CD4-positive, CD25-positive, alpha-beta regulatory T cell (primary cell): ENCODE results near the gene CDKAL1. TPM values are rescaled to one million over a fixed set of nuclear protein-coding genes. Genes with fewer than 3 reads are reported as not detected.

ENCODE experiments used
- ATAC-seq, 2 donors: fragments of 150-1000 bp; cut with Tn5 transposase; one replicate each; pipeline ENCODE4 v1.10.0; 2021; ENCODE audit warnings: low read depth in 2 of 2, moderate number of reproducible peaks in 2 of 2, moderate library complexity in 1 of 2
- DNase-seq, 3 donors: peaks; one replicate each; pipeline versions ENCODE4 v3.0.0 to v3.0.0-alpha.2; 2012 to 2022; ENCODE audit warnings: mixed read lengths in 1 of 3
- H3K27ac ChIP-seq: one replicate; pipeline ENCODE4 v1.7.0; 2013; ENCODE audit warnings: mild to moderate bottlenecking, low read length; ENCODE audit not compliant: insufficient read depth, poor library complexity, severe bottlenecking
- H3K27me3 ChIP-seq: one replicate; pipeline ENCODE4 v1.7.0; 2013; ENCODE audit warnings: low read length; ENCODE audit not compliant: control insufficient read depth, insufficient read depth
- H3K36me3 ChIP-seq: one replicate; pipeline ENCODE4 v1.7.0; 2013; ENCODE audit warnings: mild to moderate bottlenecking, low read length, moderate library complexity; ENCODE audit not compliant: control insufficient read depth, insufficient read depth
- H3K4me1 ChIP-seq: 2 replicates; pipeline ENCODE4 v1.7.0; 2013; ENCODE audit warnings: mild to moderate bottlenecking, low read length; ENCODE audit not compliant: insufficient read depth, control insufficient read depth, poor library complexity, severe bottlenecking
- H3K4me3 ChIP-seq: one replicate; pipeline ENCODE4 v1.7.0; 2013; ENCODE audit warnings: low read depth, mild to moderate bottlenecking, low read length, moderate library complexity
- H3K9me3 ChIP-seq, 2 experiments: 1 replicate in 1 of 2; 2 replicates in 1 of 2; pipeline ENCODE4 v1.7.0; 2013; ENCODE audit warnings: low read length in 2 of 2, mild to moderate bottlenecking in 1 of 2, moderate library complexity in 1 of 2; ENCODE audit not compliant: control insufficient read depth in 2 of 2
- H3K27ac Mint-ChIP-seq, 3 donors: one replicate each; pipeline ENCODE4 v1.8.0; 2020 to 2022; ENCODE audit warnings: mild to moderate bottlenecking in 3 of 3, mixed read lengths in 3 of 3, moderate library complexity in 2 of 3
- H3K27me3 Mint-ChIP-seq: one replicate; pipeline ENCODE4 v1.8.0; 2022; ENCODE audit warnings: mild to moderate bottlenecking, mixed read lengths
- H3K36me3 Mint-ChIP-seq: one replicate; pipeline ENCODE4 v1.8.0; 2020; ENCODE audit warnings: mixed read lengths
- H3K4me1 Mint-ChIP-seq, 4 donors: one replicate each; pipeline ENCODE4 v1.8.0; 2020 to 2022; ENCODE audit warnings: mixed read lengths in 4 of 4, mild to moderate bottlenecking in 1 of 4
- H3K4me3 Mint-ChIP-seq, 4 donors: one replicate each; pipeline ENCODE4 v1.8.0; 2020 to 2022; ENCODE audit warnings: mild to moderate bottlenecking in 4 of 4, mixed read lengths in 4 of 4, moderate library complexity in 3 of 4
- H3K9me3 Mint-ChIP-seq, 7 donors: one replicate each; pipeline ENCODE4 v1.8.0; 2020 to 2022; ENCODE audit warnings: mixed read lengths in 7 of 7, mild to moderate bottlenecking in 3 of 7, moderate library complexity in 2 of 7
- polyA plus RNA-seq, 4 donors: library from polyadenylated mRNA; unstranded; fragments of 300-500 nt; fragmentation: Illumina TruSeq; gene quantifications; one replicate each; pipeline ENCODE4 v1.2.3, GENCODE V29; 2021
- total RNA-seq: library from RNA; stranded (reverse); gene quantifications from one replicate; pipeline ENCODE4 v1.2.3, GENCODE V29; 2022

The CDKAL1 gene
- total and polyA plus RNA-seq, 5 donors from 2014 or later, result 26.1 to 39.4 (median 30.4) TPM

DNA sequence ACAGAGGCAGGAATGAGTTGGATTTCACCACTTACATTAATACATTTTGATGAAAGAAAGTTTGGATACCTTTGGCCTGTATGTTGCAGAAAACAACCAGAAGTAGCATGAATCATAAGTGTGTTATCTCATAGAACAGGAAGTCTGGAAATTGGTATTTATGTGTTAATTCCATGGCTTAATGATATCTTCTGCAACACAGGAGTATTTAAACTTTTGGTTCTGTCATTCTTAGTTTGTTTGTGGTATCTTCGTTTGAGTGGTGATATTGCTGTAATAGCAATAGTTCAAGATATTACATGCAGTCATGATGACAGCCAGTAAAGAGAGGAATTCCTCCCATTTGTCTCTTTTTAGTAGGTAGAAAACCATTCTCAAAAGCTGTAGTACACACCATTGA lies 177.3 kb downstream of the CDKAL1 start:
- Mint-ChIP-seq H3K4me1 (peaks cover 21 to 42% (median 31%) of the 10 kb centered on the region in 4 donors), H3K27me3 (no peaks in the 10 kb centered on the region), H3K4me3 (no peak overlapping the region), H3K27ac (peak overlapping the region in 1 of 3 donors; percentile 11), H3K36me3 (peaks cover 7% of the 10 kb centered on the region), H3K9me3 (peaks cover 0 to 1% (median 0%) of the 10 kb centered on the region in 7 donors)
- Histone ChIP-seq H3K27me3 (no peaks in the 10 kb centered on the region), H3K27ac (no peak overlapping the region), H3K9me3 (no peaks in the 10 kb centered on the region), H3K4me3 (no peak overlapping the region), H3K36me3 (no peaks in the 10 kb centered on the region), H3K4me1 (peaks cover 9% of the 10 kb centered on the region)
- DNase-seq (no peak), ATAC-seq (no peak)

DNA sequence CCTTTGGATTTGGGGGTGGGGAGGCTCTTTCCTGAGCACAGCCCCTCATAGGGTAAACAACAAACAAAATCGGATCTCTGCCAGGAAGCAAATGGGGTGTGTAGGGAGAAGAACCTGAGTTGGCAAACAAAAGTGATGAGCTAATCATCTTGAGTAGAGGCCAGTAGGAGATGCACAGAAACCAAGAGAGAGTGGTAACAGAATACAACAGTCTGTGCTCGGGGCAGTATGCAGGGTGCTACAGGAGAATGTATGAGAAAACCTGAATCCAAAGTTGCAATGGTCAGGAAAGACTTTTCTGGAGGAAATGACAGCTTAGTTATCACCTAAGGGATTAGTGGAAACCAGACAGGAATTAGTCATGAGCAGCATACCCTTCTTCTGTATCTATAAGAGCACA lies 177.8 kb downstream of the CDKAL1 start:
- Mint-ChIP-seq H3K9me3 (peaks cover 0 to 1% (median 0%) of the 10 kb centered on the region in 7 donors), H3K27me3 (no peaks in the 10 kb centered on the region), H3K4me3 (no peak overlapping the region), H3K27ac (no peak overlapping the region), H3K4me1 (peaks cover 18 to 37% (median 28%) of the 10 kb centered on the region in 4 donors), H3K36me3 (peaks cover 7% of the 10 kb centered on the region)
- DNase-seq (no peak), ATAC-seq (no peak)
- Histone ChIP-seq H3K27me3 (no peaks in the 10 kb centered on the region), H3K9me3 (no peaks in the 10 kb centered on the region), H3K4me3 (no peak overlapping the region), H3K36me3 (no peaks in the 10 kb centered on the region), H3K27ac (no peak overlapping the region), H3K4me1 (peaks cover 9% of the 10 kb centered on the region)

DNA sequence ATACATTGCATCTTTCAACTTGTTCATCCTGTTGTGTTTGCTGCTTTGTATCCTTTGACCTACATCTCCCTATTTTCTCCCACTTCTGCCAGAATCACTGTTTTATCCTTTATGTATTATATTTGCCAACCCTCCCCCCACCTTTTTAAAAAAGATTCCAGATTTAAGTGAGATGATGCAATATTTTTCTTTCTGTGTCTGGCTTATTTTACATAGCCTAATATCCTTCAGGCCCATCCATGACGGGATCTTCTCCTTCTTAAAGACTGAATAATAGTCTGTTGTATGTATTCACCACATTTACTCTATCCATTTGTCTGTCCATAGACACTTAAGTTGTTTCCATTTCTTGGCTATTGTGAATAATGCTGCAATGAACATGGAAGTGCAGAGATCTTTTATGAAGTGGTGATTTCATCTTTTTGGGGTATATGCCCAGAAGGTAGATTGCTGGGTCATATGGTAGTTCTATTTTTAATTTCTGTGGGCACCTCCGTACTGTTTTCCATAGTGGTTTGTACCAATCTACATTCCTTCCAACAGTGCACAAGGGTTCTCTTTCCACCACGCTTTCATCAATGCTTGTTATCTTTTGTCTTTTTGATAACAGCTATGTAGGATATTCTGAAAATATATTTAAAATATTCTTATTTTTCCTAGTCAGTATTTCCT lies 181.0 kb downstream of the CDKAL1 start:
- Mint-ChIP-seq H3K27me3 (no peaks in the 10 kb centered on the region), H3K4me1 (peaks cover 8 to 27% (median 15%) of the 10 kb centered on the region in 4 donors), H3K9me3 (peaks cover 0 to 1% (median 0%) of the 10 kb centered on the region in 7 donors), H3K4me3 (no peak overlapping the region), H3K36me3 (peaks cover 7% of the 10 kb centered on the region), H3K27ac (no peak overlapping the region)
- no peaks in the 10 kb centered on the region for H3K36me3 ChIP-seq
- H3K27me3 ChIP-seq, result no peaks in the 10 kb centered on the region
- no peaks in the 10 kb centered on the region for H3K9me3 ChIP-seq
- H3K27ac ChIP-seq, result no peak overlapping the region
- no peak for DNase-seq
- no peak overlapping the region for H3K4me3 ChIP-seq
- peaks cover 3% of the 10 kb centered on the region for H3K4me1 ChIP-seq
- no peak for ATAC-seq

DNA sequence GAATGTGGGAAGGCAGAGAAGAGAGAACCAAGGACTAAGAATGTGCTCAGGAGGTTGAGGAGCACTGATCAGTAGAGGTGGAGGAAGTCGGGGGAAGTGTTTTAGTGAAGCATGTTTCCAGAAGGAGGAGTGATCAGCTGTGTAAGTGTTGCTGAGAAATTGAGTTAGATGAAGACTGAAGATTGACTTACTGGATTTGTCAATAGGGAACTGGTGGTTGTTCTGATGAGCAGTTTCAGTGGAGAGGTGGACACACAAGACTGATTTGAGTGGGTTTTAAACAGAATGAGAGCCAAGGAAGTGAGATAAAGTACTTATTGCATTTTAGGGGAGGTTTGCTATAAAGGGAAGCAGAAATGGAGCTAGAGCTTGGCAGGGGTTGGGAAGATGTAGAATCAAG lies 182.6 kb downstream of the CDKAL1 start:
- Mint-ChIP-seq H3K36me3 (peaks cover 3% of the 10 kb centered on the region), H3K9me3 (peaks cover 0 to 1% (median 0%) of the 10 kb centered on the region in 7 donors), H3K4me1 (peaks cover 7 to 22% (median 11%) of the 10 kb centered on the region in 4 donors), H3K4me3 (no peak overlapping the region), H3K27ac (no peak overlapping the region), H3K27me3 (no peaks in the 10 kb centered on the region)
- Histone ChIP-seq H3K4me3 (no peak overlapping the region), H3K27ac (no peak overlapping the region), H3K9me3 (no peaks in the 10 kb centered on the region), H3K4me1 (no peaks in the 10 kb centered on the region), H3K27me3 (no peaks in the 10 kb centered on the region), H3K36me3 (no peaks in the 10 kb centered on the region)
- ATAC-seq (no peak), DNase-seq (no peak)

DNA sequence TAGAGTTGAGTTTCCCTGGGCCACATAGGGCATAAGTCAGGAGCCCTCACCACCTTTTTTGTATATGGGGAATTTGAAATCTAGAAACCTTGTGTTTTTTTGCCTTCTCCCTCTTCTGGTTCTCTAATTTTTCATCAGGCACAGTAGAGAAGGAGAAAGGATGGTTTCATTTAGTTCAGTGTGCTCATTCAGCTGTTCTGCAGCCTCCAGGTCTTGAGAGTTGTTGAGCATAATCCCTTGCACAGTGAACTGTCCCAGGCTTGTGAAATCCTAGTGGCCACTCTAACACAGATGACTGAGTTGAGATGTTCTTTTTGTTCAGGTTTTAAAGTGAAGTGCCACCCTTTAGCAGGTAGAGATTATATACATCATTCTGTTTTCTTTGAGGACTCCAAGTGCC lies 183.5 kb downstream of the CDKAL1 start:
- H3K4me3 ChIP-seq, result no peak overlapping the region
- no peak overlapping the region for H3K27ac Mint-ChIP-seq
- H3K9me3 ChIP-seq, result no peaks in the 10 kb centered on the region
- no peak for DNase-seq
- H3K4me1 Mint-ChIP-seq, result peaks cover 8 to 18% (median 11%) of the 10 kb centered on the region in 4 donors
- no peaks in the 10 kb centered on the region for H3K36me3 Mint-ChIP-seq
- H3K9me3 Mint-ChIP-seq, result peaks cover 0 to 1% (median 0%) of the 10 kb centered on the region in 7 donors
- no peaks in the 10 kb centered on the region for H3K36me3 ChIP-seq
- ATAC-seq, result no peak
- no peaks in the 10 kb centered on the region for H3K4me1 ChIP-seq
- H3K4me3 Mint-ChIP-seq, result no peak overlapping the region
- no peaks in the 10 kb centered on the region for H3K27me3 Mint-ChIP-seq
- no peaks in the 10 kb centered on the region for H3K27me3 ChIP-seq
- H3K27ac ChIP-seq, result no peak overlapping the region

DNA sequence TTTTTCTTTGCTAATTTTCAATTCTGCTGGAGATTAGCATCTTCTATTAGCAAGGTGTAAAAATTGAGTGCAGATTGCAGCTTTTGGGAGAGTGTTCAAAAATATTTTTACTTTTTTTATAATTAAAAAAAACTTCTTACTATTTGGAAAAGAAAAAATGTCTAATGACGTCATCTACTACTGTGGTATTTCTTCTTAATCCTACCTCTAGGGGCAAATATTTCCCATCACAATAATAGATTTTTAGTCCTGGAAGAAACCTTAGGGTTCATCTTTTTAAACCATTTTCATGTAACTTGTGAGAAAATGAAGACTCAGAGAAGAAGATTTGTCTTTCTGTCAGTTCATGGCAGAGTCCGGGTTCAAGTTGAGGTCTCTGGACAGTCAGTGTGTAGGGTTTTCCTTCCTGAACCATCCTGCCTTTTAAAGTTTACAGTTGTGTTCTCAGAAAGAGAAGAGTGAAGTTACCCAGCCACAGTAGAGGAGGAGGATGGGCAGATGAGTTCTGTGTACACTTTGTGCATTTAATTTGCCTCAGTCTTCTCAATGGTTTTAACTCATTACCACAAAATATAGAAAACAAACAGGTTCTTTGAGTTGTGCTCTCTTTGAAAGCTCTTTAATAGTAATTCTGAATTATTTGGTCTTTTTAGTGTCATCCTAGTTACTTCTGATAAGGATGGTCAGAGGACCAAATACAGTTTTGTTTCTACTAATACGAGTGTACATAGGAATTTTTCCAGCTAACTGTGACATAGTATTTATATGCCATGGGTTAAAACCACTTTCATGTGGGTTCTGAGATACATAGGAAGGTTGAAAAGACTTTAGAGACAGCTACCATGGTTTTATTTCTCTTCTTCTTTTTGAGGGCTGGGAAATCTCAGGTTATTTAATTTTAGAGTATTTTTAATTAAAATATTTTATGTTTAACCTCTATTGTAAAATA lies 184.7 kb downstream of the CDKAL1 start:
- Histone ChIP-seq H3K4me3 (no peak overlapping the region), H3K9me3 (no peaks in the 10 kb centered on the region), H3K36me3 (no peaks in the 10 kb centered on the region), H3K4me1 (no peaks in the 10 kb centered on the region), H3K27me3 (no peaks in the 10 kb centered on the region), H3K27ac (no peak overlapping the region)
- ATAC-seq (no peak), DNase-seq (no peak)
- Mint-ChIP-seq H3K27me3 (no peaks in the 10 kb centered on the region), H3K27ac (no peak overlapping the region), H3K4me1 (peaks cover 10 to 18% (median 13%) of the 10 kb centered on the region in 4 donors), H3K36me3 (peaks cover 4% of the 10 kb centered on the region), H3K9me3 (peaks cover 0 to 1% (median 0%) of the 10 kb centered on the region in 7 donors), H3K4me3 (no peak overlapping the region)

DNA sequence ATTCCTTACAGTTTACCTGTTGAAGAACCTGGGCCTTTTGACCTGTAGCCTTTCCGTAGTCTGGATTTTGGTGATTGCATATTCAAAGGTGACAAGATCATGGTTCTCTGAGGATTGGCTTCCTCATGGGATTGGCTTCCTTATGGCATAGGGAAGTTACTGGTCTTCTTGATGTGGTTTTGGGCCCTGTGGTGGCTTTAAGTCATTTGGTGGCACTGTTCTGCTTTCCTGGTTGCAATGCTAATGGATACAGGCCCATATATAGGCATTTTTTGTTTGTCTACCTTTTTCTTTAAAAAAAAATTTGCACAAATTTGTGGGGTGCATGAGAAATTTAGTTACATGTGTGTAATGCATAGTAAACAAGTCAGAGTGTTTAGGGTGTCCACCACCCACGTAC lies 185.7 kb downstream of the CDKAL1 start:
- Mint-ChIP-seq H3K27me3 (no peaks in the 10 kb centered on the region), H3K27ac (no peak overlapping the region), H3K9me3 (peaks cover 0 to 1% (median 0%) of the 10 kb centered on the region in 7 donors), H3K4me3 (no peak overlapping the region), H3K36me3 (peaks cover 5% of the 10 kb centered on the region), H3K4me1 (peaks cover 10 to 18% (median 14%) of the 10 kb centered on the region in 4 donors)
- Histone ChIP-seq H3K4me3 (no peak overlapping the region), H3K4me1 (no peaks in the 10 kb centered on the region), H3K27me3 (no peaks in the 10 kb centered on the region), H3K27ac (no peak overlapping the region), H3K9me3 (no peaks in the 10 kb centered on the region), H3K36me3 (no peaks in the 10 kb centered on the region)
- no peak for ATAC-seq
- no peak for DNase-seq
